Sigmoid colon (tissue), 4 donors: ENCODE measurements around the gene LUC7L3.

Experiments used
- CTCF ChIP-seq, 4 experiments: fragments of 450-650 bp in 3 of 4; fragments of 200-600 bp in 1 of 4; IDR thresholded peaks; one replicate each; pipeline ENCODE4 v1.5.1; 2016 to 2019; ENCODE audit warnings: antibody characterized with exemption in 4 of 4, mild to moderate bottlenecking in 3 of 4, moderate library complexity in 2 of 4
- EP300 ChIP-seq, 4 donors: sonication (generic); formaldehyde crosslinking; IDR thresholded peaks; one replicate each; pipeline ENCODE4 v1.6.1; 2017; ENCODE audit warnings: antibody characterized with exemption in 4 of 4
- POLR2A ChIP-seq, 2 donors: fragments of 450-650 bp; IDR thresholded peaks; one replicate each; pipeline ENCODE4 v1.6.1; 2016; ENCODE audit warnings: antibody characterized with exemption in 2 of 2, mild to moderate bottlenecking in 2 of 2, moderate library complexity in 2 of 2
- POLR2AphosphoS5 ChIP-seq, 4 donors: sonication (generic); formaldehyde crosslinking; IDR thresholded peaks; one replicate each; pipeline ENCODE4 v1.6.1; 2017; ENCODE audit warnings: antibody characterized with exemption in 4 of 4

DNA sequence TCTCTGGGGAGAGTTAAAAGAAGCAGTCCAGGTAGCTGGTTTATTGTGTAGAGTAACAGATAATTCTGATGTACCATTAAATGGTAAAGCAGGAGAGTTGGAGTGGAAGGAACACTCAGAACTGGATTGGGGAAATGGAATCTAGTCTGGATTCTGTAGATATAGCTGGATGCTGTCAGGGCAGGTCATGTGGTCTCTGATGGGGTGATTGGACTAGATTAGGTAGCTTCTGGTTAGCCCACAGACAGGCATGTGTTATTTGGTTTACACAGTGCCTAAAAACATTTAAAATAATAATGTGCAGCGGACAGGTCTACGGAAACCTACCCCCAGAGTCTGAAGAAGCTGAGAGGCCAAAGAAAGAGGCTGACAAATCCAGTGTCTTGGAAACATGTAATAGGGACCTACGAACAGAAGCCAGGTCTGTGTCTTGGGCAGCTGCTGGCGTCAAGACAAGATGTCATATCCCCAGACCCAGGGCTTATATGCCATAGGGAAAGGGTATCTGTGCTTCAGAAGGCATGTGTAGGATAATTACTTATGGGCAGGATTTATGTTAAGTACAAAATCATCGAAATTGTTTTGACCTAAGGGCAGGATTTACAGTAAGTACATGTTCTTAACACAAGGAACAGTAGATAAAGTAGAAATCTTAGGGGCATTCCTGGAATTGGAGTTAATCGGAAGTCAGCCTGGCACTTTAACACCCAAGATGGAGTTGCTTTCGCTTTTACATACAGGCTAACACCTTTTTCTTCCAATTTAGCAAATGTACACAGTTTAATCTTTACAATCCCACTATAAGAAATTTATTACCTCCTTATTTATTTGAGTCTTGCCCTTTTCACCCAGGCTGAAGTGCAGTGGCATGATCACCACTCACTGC lies 12.4 kb downstream of the LUC7L3 start:
- TF ChIP-seq CTCF (IDR thresholded peaks at IDR 0.05) (no peak), POLR2A (IDR thresholded peaks at IDR 0.05) (no peak), EP300 (IDR thresholded peaks at IDR 0.05) (no peak), POLR2AphosphoS5 (IDR thresholded peaks at IDR 0.05) (no peak)
